ENCODE data around the gene HDAC10. TPM values are rescaled to one million over a fixed set of nuclear protein-coding genes. Genes with fewer than 3 reads are reported as not detected.
A peak's percentile ranks its signal among the peaks of the same experiment; 100 is the strongest.
"Not testable (repeated sequence)": the region's sequence is repeated elsewhere in the genome, so short reads cannot be mapped to it uniquely, and the experiment has no call there.

HDAC10 gene
- total RNA-seq, 1 experiment from 2014 or later = 21.4 TPM

- Histone ChIP-seq H3K4me3 (no peak overlapping the region), H3K36me3 (peaks cover 82% of the 10 kb centered on the region), H3K4me1 (no peaks in the 10 kb centered on the region), H3K27me3 (no peaks in the 10 kb centered on the region), H3K9me3 (replicated peaks) (no peaks in the 10 kb centered on the region), H3K27ac (no peak overlapping the region)
- DNase-seq = no peak
These were observed 27.4 kb upstream of the HDAC10 start for GRCh38 chr22:50278461-50278860.

GRCh38 chr22:50277761-50278160, 26.7 kb upstream of the HDAC10 start:
- H3K9me3 ChIP-seq (replicated peaks) = no peaks in the 10 kb centered on the region
- no peak overlapping the region for H3K27ac ChIP-seq
- H3K36me3 ChIP-seq = peaks cover 76% of the 10 kb centered on the region
- no peaks in the 10 kb centered on the region for H3K27me3 ChIP-seq
- H3K4me1 ChIP-seq = no peaks in the 10 kb centered on the region; the same call in 1 of the 2 replicates
- no peak overlapping the region for H3K4me3 ChIP-seq
- DNase-seq = no peak

GRCh38 chr22:50276143-50276542, 25.1 kb upstream of the HDAC10 start:
- H3K27ac ChIP-seq = no peak overlapping the region
- H3K4me3 ChIP-seq = no peak overlapping the region
- peaks cover 60% of the 10 kb centered on the region for H3K36me3 ChIP-seq
- H3K9me3 ChIP-seq (replicated peaks) = no peaks in the 10 kb centered on the region
- H3K27me3 ChIP-seq = no peaks in the 10 kb centered on the region
- DNase-seq = peak; percentile 45 to 48
- peaks cover 7% of the 10 kb centered on the region for H3K4me1 ChIP-seq

GRCh38 chr22:50275181-50276055, 24.4 kb upstream of the HDAC10 start:
- H3K27ac ChIP-seq = no peak overlapping the region
- H3K9me3 ChIP-seq (replicated peaks) = no peaks in the 10 kb centered on the region
- no peak for DNase-seq
- H3K27me3 ChIP-seq = no peaks in the 10 kb centered on the region
- H3K36me3 ChIP-seq = peaks cover 55% of the 10 kb centered on the region
- no peak overlapping the region for H3K4me3 ChIP-seq
- H3K4me1 ChIP-seq = peaks cover 10% of the 10 kb centered on the region

- peaks cover 50% of the 10 kb centered on the region for H3K36me3 ChIP-seq
- DNase-seq = no peak
- H3K4me3 ChIP-seq = no peak overlapping the region
- H3K9me3 ChIP-seq (replicated peaks) = no peaks in the 10 kb centered on the region
- peaks cover 10% of the 10 kb centered on the region for H3K4me1 ChIP-seq
- no peak overlapping the region for H3K27ac ChIP-seq
- no peaks in the 10 kb centered on the region for H3K27me3 ChIP-seq
These were observed 23.7 kb upstream of the HDAC10 start for GRCh38 chr22:50274771-50275170.

- H3K9me3 ChIP-seq (replicated peaks) = no peaks in the 10 kb centered on the region
- no peaks in the 10 kb centered on the region for H3K27me3 ChIP-seq
- no peak overlapping the region for H3K27ac ChIP-seq
- DNase-seq = peak; percentile 50 to 70
- no peak overlapping the region for H3K4me3 ChIP-seq
- peaks cover 46% of the 10 kb centered on the region for H3K36me3 ChIP-seq
- H3K4me1 ChIP-seq = peaks cover 15% of the 10 kb centered on the region
These were observed 23.2 kb upstream of the HDAC10 start for GRCh38 chr22:50274311-50274710.

GRCh38 chr22:50273781-50274180, 22.7 kb upstream of the HDAC10 start:
- not testable (repeated sequence) for H3K9me3 ChIP-seq (replicated peaks); DNase-seq; H3K27me3 ChIP-seq; H3K4me3 ChIP-seq; H3K27ac ChIP-seq
- peaks cover 41% of the 10 kb centered on the region for H3K36me3 ChIP-seq
- peaks cover 17% of the 10 kb centered on the region for H3K4me1 ChIP-seq

- not testable (repeated sequence) for DNase-seq; H3K27me3 ChIP-seq; H3K27ac ChIP-seq; H3K9me3 ChIP-seq (replicated peaks); H3K4me3 ChIP-seq
- Histone ChIP-seq H3K4me1 (peaks cover 17% of the 10 kb centered on the region), H3K36me3 (peaks cover 36% of the 10 kb centered on the region)
These were observed 22.3 kb upstream of the HDAC10 start for GRCh38 chr22:50273352-50273751.

- Histone ChIP-seq H3K9me3 (replicated peaks) (no peaks in the 10 kb centered on the region), H3K27me3 (no peaks in the 10 kb centered on the region), H3K4me1 (peaks cover 17% of the 10 kb centered on the region), H3K36me3 (peaks cover 25% of the 10 kb centered on the region), H3K27ac (no peak overlapping the region), H3K4me3 (no peak overlapping the region)
- DNase-seq = peak; percentile 61 to 67
These were observed 21.2 kb upstream of the HDAC10 start for GRCh38 chr22:50272044-50272802.

GRCh38 chr22:50271519-50271970, 20.5 kb upstream of the HDAC10 start:
- H3K9me3 ChIP-seq (replicated peaks) = no peaks in the 10 kb centered on the region
- H3K27me3 ChIP-seq = no peaks in the 10 kb centered on the region
- H3K4me1 ChIP-seq = peaks cover 17% of the 10 kb centered on the region
- H3K27ac ChIP-seq = no peak overlapping the region
- H3K4me3 ChIP-seq = peak overlapping the region; percentile 22
- peak; percentile 90 to 91 for DNase-seq
- H3K36me3 ChIP-seq = peaks cover 18% of the 10 kb centered on the region

- Histone ChIP-seq H3K36me3 (peaks cover 13% of the 10 kb centered on the region), H3K9me3 (replicated peaks) (no peaks in the 10 kb centered on the region), H3K4me1 (peaks cover 17% of the 10 kb centered on the region), H3K27me3 (no peaks in the 10 kb centered on the region), H3K4me3 (peak overlapping the region; percentile 52), H3K27ac (no peak overlapping the region)
- DNase-seq = peak; percentile 88 to 89
These were observed 19.8 kb upstream of the HDAC10 start for GRCh38 chr22:50270666-50271394.

GRCh38 chr22:50269970-50270665, 19.1 kb upstream of the HDAC10 start, which contains the start of gene MAPK11:
TSS of gene MAPK11 (minus strand) at chr22:50270380. CDS start at chr22:50270292, 88 bp downstream.
- Histone ChIP-seq H3K4me1 (peaks cover 17% of the 10 kb centered on the region), H3K27ac (no peak within 1 kb of the TSS), H3K27me3 (no peaks in the 10 kb centered on the region), H3K36me3 (peaks cover 6% of the 10 kb centered on the region), H3K4me3 (peak within 1 kb of the TSS; percentile 52), H3K9me3 (replicated peaks) (no peaks in the 10 kb centered on the region)
- peak; percentile 66 to 71 for DNase-seq

- peak overlapping the region; percentile 52 for H3K4me3 ChIP-seq
- no peak overlapping the region for H3K27ac ChIP-seq
- peaks cover 17% of the 10 kb centered on the region for H3K4me1 ChIP-seq
These were observed 18.5 kb upstream of the HDAC10 start for GRCh38 chr22:50269573-50269969.

GRCh38 chr22:50268655-50269113, 17.6 kb upstream of the HDAC10 start:
- no peaks in the 10 kb centered on the region for H3K9me3 ChIP-seq (replicated peaks)
- no peak for DNase-seq
- peaks cover 17% of the 10 kb centered on the region for H3K4me1 ChIP-seq
- H3K36me3 ChIP-seq = no peaks in the 10 kb centered on the region
- no peak overlapping the region for H3K4me3 ChIP-seq
- no peaks in the 10 kb centered on the region for H3K27me3 ChIP-seq
- no peak overlapping the region for H3K27ac ChIP-seq

More at GRCh38 chr22:50269573-50269969, 18.5 kb upstream of the HDAC10 start:
- H3K36me3 ChIP-seq = 0 out of 2 replicates have a peak, but pooled peaks cover 3% of the 10 kb centered on the region
- H3K9me3 ChIP-seq (replicated peaks) = no peaks in the 10 kb centered on the region
- no peaks in the 10 kb centered on the region for H3K27me3 ChIP-seq
- DNase-seq = peak; percentile 45 to 60

Measured in SJCRH30 (cell line).